HG02938 (cell line): ENCODE results near the gene BNIP3.

Source experiments
- ATAC-seq: cut with Tn5 transposase; IDR thresholded peaks from one replicate; pipeline ENCODE4 v1.9.1; 2021; ENCODE audit warnings: mild to moderate bottlenecking, moderate library complexity; ENCODE audit not compliant: unreplicated experiment

The BNIP3 gene

GRCh38 chr10:131978851-131979250 lies 2.9 kb downstream of the BNIP3 start:
- ATAC-seq: no peak

DNA sequence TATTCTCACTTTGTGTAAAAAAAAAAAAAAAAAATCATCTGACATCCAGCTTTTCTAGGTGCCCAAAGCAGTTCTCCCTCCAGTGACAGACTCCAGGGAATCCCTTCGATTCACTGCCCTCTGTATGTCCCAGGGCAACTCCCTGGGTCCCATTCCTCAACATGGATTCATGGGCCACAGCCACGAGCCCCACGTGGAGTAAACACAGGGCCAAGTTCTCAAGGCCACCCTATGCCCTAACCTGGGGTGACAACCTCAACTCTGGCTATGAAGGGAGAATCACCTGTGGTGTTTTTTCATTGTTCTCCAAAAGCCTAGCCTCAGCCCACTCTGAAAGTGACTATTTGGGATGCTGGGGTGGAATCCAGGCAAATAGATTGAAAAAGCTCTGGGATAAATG lies 3.4 kb downstream of the BNIP3 start:
- no peak for ATAC-seq

DNA sequence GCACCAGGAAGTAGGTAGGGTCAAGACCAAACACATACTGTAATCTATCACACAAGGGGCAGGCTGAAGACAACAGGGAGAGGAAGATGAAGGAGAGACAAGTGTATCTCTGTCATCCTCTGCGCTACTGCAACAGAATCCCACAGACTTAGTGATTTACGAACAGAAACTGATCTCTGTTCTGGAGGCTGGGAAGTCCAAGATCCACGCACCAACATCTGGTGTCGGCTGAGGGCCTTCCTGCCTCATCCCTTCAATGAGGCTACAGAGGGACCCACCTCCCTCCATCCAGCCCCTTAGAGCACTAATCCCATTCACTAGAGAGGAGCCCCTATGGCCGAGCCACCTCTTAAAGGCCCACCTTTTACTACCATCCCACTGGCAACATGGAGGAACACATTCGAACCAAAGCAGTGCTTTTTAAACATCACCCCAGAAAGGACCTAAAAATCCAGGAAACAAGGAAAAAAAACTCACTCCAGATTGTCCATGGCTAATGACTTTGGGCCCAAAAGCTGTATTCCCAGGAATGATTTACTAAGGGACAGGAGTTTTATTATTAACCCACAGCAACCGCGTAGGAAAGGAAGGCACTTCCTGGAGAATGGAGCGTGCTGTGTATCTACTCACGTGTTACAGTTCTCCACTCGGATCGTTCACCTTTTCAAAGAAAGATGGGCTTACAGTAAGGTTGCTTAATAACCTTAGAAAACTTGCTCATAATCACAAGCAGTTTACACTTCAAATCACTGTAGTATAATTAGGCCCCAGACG lies 4.2 kb downstream of the BNIP3 start:
- ATAC-seq: no peak

GRCh38 chr10:131975796-131976195 lies 5.9 kb downstream of the BNIP3 start:
- no peak for ATAC-seq

DNA sequence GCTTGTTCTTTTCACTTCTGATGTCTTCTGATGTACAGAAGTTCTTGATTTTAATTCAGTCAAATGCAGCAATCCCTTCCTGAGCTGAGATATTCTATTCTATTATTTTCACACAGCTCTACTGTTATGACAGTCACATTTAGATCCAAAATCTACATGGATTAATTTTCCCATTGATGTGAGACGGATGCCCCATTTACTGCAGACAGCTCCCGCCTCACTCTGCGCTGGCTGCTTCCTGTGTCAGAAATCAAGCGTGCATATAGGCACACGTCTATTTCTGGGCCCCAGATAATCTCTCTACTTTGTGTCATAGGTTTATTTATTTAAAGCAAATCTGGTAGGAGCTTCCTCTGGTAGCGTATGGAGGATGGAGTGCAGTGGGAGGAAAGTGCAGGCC lies 6.7 kb downstream of the BNIP3 start:
- no peak for ATAC-seq

- no peak for ATAC-seq
These were observed 7.5 kb downstream of the BNIP3 start for GRCh38 chr10:131974034-131974817.

GRCh38 chr10:131973160-131973951 lies 8.4 kb downstream of the BNIP3 start:
- ATAC-seq: no peak

DNA sequence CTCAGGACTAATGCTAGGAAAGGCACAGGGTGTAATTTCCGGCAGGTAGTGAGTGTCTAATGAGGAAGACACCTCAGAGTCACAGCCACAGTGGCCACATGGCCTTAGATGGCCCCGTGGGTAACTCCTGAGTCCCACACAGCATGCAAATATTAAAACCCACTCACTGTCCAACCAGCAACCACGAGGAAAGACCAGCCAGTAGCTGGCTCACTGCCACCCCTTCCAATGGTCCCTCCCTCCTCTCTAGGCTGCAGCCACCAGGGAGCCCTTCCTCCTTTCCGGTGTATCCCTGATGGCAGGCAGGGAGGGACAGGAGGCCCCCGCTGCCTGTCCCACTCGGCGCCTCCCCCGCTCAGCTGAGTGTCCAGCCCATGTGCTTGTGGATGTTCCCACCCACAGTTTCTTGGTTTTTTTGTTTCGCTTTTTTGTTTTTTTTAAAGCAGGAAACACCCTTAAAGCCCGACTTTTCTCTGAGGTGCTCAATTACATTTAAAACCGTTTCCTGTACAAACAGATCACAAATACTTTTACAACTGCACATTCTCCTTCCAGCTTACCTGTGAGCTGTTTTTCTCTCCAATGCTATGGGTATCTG lies 9.2 kb downstream of the BNIP3 start:
- ATAC-seq: no peak

DNA sequence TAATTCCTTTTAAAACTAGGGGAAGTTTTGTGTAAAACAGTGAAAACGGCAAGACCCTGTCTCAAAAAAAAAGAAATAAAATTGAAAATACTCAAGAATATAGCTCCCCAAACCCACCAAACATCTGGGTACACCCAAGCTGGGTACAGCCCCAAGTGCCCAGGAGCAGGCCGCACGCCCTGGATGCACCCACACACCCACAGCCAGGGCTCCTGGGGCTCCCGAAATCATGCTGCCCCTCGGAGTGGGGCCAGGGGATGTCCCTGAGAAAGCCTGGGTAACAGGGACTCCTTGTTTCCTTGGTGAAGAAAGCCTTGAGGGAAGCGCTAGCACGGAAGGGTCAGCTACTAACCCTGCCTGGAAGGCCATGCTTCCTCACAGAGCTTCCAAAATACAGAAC lies 10.1 kb downstream of the BNIP3 start:
- no peak for ATAC-seq

- ATAC-seq: no peak
These were observed 10.8 kb downstream of the BNIP3 start for GRCh38 chr10:131970946-131971345.

GRCh38 chr10:131968949-131969348 lies 12.8 kb downstream of the BNIP3 start:
- no peak for ATAC-seq

DNA sequence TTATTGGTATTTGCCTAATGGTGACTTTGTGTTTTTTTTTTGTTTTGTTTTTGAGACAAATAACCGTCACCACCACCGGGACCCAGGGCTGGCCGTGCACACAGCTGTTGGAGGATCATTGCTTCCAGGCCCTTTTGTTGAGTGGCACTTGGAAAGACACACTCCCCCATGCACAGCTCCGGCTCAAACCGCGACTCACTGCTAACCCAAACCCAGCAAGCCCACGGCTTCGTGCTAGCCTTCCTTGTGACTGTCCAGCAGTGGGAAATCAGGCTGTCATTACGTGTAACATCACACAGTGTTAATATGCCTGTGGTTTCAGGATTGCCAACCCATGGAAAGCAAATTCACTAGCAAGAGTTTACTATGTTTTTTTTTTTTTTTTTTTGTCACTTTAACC lies 17.4 kb downstream of the BNIP3 start:
- no peak for ATAC-seq

DNA sequence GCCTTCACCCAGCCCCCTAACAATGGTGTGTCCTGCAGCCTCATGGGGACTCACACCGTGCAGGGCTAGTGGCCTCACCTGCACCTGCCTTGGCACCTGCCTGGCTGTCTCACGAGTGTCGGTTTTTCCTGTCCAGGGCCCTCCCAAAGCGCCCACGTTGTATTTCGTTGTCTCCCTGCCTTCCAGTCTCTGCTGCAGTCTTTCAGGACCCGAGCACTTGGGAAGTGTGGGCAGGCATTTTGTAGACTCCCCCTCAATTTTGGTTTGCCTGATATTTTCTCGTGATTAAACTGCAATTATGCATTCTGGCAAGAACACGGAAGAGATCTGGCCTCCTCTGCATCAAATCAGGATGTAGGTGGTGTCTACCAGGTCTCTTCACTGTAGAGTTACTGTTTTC lies 17.9 kb downstream of the BNIP3 start:
- no peak for ATAC-seq

GRCh38 chr10:131963350-131963749 lies 18.4 kb downstream of the BNIP3 start:
- ATAC-seq: no peak

DNA sequence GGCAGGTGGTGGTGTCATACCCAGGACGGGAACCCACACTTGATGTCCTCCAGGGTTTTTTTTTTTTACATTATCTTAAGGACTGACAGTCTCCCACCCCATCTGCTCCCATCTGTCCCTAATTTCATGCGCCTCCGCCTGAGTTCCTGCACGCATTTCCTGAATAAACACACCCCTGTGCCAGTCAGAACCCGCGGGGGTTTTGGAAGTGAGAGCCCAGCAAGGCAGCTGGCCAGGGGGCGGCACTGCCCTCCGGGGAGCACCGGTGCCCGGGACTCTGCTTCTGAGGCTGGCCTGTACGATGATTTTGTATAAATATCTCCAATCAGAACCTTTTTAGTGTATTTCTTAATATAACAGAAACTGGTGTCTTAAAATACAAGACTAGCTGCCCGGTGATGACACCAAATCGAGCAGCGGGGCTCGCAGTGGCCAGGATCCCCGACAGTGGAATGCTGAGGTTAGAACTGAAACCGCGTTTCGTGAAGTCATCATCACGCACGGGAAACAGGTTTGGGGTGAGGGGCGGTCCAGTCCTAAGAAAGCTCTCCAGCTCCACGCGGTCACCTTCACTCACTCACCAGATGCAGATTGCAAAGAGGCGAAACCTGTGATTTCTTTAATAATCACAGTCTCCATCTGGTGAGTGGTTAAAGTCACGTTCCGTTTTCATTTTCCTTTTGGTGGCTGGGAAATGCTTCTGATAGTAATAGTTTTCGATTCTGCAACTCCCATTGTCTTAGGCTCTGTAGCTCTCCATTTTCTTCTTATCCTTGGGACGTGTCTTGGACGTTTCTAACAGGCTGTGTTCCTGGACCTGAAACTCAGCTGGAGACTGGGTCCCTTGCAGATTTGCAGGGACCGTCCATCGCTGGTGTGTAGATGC lies 19.7 kb downstream of the BNIP3 start:
- ATAC-seq: no peak

- no peak for ATAC-seq
These were observed 20.5 kb downstream of the BNIP3 start for GRCh38 chr10:131961047-131961776.

- no peak for ATAC-seq
These were observed 21.1 kb downstream of the BNIP3 start for GRCh38 chr10:131960631-131961046.

- ATAC-seq: no peak
These were observed 21.9 kb downstream of the BNIP3 start for GRCh38 chr10:131959841-131960240.

DNA sequence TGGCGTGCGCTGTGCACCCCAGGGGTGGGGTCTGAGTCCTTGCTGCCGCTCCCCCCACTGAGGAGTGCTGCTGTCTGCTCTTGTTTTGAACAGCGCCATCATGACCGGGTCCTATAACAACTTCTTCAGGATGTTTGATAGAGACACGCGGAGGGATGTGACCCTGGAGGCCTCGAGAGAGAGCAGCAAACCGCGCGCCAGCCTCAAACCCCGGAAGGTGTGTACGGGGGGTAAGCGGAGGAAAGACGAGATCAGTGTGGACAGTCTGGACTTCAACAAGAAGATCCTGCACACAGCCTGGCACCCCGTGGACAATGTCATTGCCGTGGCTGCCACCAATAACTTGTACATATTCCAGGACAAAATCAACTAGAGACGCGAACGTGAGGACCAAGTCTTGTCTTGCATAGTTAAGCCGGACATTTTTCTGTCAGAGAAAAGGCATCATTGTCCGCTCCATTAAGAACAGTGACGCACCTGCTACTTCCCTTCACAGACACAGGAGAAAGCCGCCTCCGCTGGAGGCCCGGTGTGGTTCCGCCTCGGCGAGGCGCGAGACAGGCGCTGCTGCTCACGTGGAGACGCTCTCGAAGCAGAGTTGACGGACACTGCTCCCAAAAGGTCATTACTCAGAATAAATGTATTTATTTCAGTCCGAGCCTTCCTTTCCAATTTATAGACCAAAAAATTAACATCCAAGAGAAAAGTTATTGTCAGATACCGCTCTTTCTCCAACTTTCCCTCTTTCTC lies 26.0 kb downstream of the BNIP3 start:
- ATAC-seq: no peak
